Tibial nerve (tissue), 4 donors: Measurements from ENCODE around the gene EPHA7.

Source experiments
- CTCF ChIP-seq, 5 experiments: fragments of 200-600 bp in 3 of 5; fragments of 450-650 bp in 2 of 5; sonication (generic) in 3 of 5; IDR thresholded peaks; one replicate each; pipeline ENCODE4 v1.5.1; 2016 to 2019; ENCODE audit warnings: antibody characterized with exemption in 5 of 5, mild to moderate bottlenecking in 3 of 5, moderate library complexity in 2 of 5
- EP300 ChIP-seq, 2 donors: sonication (generic); formaldehyde crosslinking; IDR thresholded peaks; one replicate each; pipeline ENCODE4 v1.6.1; 2017; ENCODE audit warnings: antibody characterized with exemption in 2 of 2, mild to moderate bottlenecking in 1 of 2
- POLR2A ChIP-seq, 2 donors: fragments of 450-650 bp; IDR thresholded peaks; one replicate each; pipeline ENCODE4 v1.6.1; 2017; ENCODE audit warnings: antibody characterized with exemption in 2 of 2, mild to moderate bottlenecking in 2 of 2, moderate library complexity in 2 of 2

GRCh38 chr6:93447874-93448273 is 28.5 kb upstream of the EPHA7 start:
- no peak for TF ChIP-seq CTCF (IDR thresholded peaks at IDR 0.05)
- no peak for TF ChIP-seq POLR2A (IDR thresholded peaks at IDR 0.05)
- TF ChIP-seq EP300 (IDR thresholded peaks at IDR 0.05), result no peak
